Measurements from ENCODE around the gene SPNS3. TPM values are rescaled to one million over a fixed set of nuclear protein-coding genes. Genes with fewer than 3 reads are reported as not detected.

The SPNS3 gene
- total RNA-seq, 1 experiment from 2014 or later: not detected

Other genes with a start within 250 kb of the SPNS3 start
- 14.5 and 15.4 TPM in 2 replicates for gene ANKFY1, start 170.0 kb upstream of the SPNS3 start, total RNA-seq (2014; rRNA removed; shearing (Covaris generic))
- gene UBE2G1, start 67.3 kb upstream of the SPNS3 start, total RNA-seq (2014; rRNA removed; shearing (Covaris generic)): 65.6 and 67.3 TPM in 2 replicates
- gene SPNS2, start 64.9 kb downstream of the SPNS3 start, total RNA-seq (2014; rRNA removed; shearing (Covaris generic)): 0.52 TPM in 1 of 2 replicates, not detected in the other
- 71.3 and 75.6 TPM in 2 replicates for gene MYBBP1A, start 121.4 kb downstream of the SPNS3 start, total RNA-seq (2014; rRNA removed; shearing (Covaris generic))
- not detected in 2 replicates for gene GGT6, start 126.6 kb downstream of the SPNS3 start, total RNA-seq (2014; rRNA removed; shearing (Covaris generic))
- gene SMTNL2, start 150.6 kb downstream of the SPNS3 start, total RNA-seq (2014; rRNA removed; shearing (Covaris generic)): 0.12 and 0.17 TPM in 2 replicates
- 2.1 and 2.3 TPM in 2 replicates for gene ALOX15, start 207.7 kb downstream of the SPNS3 start, total RNA-seq (2014; rRNA removed; shearing (Covaris generic))

Measured in NCI-H460 (cell line).